Inflammatory macrophage (primary cell): ENCODE data around the gene PRICKLE2.

ENCODE experiments used
- DNase-seq, 2 donors: peaks; one replicate each; pipeline ENCODE4 v3.0.0-alpha.2; 2020 to 2022

PRICKLE2 gene

DNA sequence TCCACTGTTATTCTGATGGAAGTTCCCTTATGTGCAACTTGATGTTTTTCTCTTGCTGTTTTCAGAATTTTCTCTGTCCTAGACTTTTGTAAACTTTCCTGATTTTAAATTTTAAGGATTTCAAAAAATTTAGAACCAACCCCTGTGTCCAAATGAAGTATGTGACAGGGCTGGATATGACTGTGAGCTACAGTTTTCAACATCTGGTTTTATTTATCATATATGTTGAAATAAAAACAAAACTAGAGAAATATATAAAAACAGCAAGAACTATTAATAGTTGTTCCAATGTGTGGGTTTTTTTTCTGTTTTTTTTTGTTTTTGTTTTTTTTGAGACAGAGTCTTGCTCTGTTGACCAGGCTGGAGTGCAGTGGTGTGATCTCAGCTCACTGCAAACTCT, 154.6 kb downstream of the PRICKLE2 start:
- no peak for DNase-seq

DNA sequence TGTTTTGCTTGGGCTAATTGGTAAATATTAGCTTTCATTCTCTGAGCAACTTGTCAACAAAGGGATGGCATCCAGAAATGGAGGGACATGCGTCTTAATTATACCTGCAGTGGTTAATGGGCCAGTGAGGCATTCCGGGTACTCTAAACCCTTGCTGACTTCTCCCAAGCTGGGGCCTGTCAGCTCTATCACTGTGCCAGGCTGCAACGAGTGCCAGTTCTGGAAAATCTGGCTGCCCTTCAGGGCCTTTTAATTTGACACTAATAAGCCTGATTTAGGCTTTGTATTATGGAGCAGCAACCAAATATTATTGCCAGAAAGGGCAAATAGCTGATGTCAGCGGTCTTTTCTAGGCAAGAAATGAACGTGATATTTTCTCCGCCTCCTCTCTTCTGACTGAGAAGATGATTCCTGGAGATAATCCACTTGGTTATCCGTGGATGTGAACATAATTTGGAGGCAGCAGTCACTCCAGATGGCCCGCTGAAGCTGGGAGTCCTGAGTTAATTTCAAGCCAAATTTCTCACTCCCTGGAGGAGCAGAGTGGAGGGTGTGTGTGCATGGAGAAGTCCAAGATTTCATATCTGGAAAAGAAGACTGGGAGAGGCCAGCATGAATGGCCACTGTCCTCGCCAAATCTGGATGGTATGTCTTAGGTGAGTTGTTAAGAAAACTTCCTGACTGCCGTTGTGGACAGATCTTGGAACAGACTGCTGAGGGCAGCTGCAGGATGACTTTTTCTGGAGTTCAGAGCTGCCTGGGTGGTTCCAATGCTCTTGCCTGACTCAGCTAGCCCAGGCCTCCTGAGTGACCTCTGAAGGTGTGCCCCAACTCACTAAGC, 157.5 kb downstream of the PRICKLE2 start:
- DNase-seq, result no peak

DNA sequence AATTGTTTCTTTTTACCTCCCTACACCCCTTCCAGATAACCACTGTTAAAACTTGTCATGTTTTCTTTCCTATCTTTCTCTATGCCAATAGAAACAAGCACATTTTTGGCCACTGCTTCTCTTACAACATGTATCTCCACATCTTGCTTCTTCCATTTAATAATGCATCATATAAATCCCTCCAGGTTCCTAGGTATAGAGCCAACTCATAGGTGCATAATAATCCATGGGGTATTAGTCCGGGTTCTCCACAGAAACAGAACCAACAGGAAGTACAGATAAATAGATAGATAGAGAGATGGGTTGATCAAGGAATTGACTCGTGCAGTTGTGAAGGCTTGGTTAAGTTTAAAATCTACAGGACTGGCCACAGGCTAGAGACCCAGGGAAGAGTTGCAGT, 160.5 kb downstream of the PRICKLE2 start:
- no peak for DNase-seq

GRCh38 chr3:64063983-64064438, 161.3 kb downstream of the PRICKLE2 start:
- no peak for DNase-seq

- no peak for DNase-seq
Measured at GRCh38 chr3:64063207-64063982, 161.9 kb downstream of the PRICKLE2 start.

DNA sequence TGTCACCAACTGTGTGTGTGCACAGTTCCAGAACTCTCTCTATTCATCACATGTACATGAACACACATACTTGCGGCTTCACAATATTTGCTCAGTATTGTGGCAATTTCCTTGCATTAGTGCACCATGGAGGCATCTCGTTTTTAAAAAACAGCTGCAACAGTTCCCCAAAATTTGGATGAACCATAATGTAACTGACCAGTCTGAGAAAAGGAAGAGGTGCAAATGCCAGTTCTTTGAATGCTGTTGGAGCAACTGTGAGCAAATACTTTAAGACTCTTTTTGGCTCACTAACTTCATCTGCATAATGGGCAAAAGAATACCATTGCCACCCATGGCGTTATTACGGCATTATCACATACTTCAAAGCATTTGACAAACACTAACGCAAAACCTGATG, 163.6 kb downstream of the PRICKLE2 start:
- DNase-seq, result no peak

DNA sequence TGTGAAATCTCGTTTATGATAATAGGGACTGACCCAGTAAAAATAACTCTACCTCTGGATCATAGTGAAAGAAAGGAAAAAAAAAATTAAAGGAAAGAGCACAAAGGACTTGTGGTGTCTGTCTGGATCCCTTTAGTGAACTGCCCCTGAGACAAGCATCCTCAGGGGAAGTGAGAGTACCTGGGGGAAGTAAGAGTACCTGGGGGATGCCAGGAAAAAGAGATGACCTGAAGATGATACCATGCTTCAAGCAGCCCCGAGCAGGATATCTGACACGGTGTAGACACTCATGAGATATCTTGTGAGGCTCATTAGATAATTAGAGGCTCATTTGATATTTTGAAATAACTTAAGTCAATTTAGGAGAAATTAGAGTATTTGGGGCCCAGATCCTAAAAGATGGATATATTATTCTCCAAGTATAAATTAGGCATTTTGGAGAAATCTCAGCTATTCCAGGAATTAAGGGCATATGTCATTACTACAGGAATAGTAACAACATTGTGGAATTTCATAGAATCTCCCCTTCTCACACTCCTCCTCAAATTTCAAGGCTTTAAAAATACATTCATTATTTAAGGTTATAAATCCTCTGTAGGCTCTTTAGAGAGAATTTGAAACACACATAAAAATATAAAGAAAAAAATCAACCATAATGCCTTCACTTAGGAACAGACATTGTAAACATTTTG, 165.6 kb downstream of the PRICKLE2 start:
- DNase-seq, result no peak

GRCh38 chr3:64058566-64058965, 166.7 kb downstream of the PRICKLE2 start:
- no peak for DNase-seq

- DNase-seq, result no peak
Measured at GRCh38 chr3:64057231-64057630, 168.0 kb downstream of the PRICKLE2 start.

GRCh38 chr3:64056606-64057180, 168.6 kb downstream of the PRICKLE2 start:
- no peak for DNase-seq

DNA sequence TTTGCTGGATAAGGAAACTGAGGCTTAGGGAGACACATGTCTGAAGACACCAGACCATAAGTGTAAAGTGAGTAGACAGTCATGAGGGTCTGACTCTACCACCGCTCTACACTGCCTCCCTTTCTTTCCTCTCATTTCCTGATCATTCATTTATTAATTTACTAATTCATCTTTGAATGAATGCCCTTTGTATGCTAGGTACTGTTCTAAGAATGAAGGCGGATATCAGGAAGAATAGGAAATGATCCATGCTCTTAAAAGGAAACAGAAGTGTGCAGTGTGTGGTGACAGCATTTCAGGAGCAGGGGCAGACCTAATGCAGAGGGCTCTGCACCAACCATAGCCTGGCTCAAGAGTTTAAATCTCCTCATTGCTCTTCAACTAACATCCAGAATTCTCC, 170.2 kb downstream of the PRICKLE2 start:
- no peak for DNase-seq

DNA sequence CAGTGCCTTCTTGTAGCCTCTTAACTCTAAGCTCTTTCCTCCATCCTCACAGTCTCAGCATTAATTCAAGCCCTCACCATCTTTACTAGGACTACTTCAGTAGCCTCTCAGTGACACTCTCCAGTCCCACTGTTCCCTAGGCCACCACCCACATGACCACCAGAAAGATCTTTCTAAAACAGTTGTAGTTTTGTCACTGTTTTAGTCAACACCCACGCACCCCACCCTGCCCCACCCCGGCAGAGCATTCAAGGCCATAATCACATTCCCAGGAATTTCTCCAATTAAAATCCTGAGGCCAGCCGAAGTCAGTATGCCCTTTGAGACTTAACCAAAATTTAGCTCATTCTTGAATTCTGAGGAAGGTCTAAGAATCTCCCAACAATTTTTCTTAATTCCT, 170.8 kb downstream of the PRICKLE2 start:
- DNase-seq, result no peak

GRCh38 chr3:64053581-64053980, 171.7 kb downstream of the PRICKLE2 start:
- no peak for DNase-seq

DNA sequence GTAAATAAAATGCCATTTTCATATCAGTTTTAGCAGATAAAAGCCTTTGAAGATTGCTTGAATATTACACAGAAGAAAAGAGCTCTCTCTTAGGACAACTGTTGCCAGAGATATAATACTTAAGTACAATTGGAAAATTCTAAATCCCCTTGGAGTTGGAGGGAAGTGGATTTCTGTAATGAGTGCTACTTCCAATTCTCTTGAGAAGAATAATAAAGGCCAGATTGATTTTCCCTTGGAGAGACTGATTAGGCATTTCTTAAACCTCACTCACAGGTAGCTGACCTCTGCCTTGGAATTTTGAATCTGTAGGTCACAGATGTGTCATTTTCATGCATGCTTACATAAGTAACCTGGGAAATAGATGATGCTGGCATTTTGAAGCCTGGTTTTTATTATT, 172.1 kb downstream of the PRICKLE2 start:
- no peak for DNase-seq

GRCh38 chr3:64049832-64050231, 175.4 kb downstream of the PRICKLE2 start:
- no peak for DNase-seq

GRCh38 chr3:64049136-64049535, 176.1 kb downstream of the PRICKLE2 start:
- DNase-seq, result no peak

DNA sequence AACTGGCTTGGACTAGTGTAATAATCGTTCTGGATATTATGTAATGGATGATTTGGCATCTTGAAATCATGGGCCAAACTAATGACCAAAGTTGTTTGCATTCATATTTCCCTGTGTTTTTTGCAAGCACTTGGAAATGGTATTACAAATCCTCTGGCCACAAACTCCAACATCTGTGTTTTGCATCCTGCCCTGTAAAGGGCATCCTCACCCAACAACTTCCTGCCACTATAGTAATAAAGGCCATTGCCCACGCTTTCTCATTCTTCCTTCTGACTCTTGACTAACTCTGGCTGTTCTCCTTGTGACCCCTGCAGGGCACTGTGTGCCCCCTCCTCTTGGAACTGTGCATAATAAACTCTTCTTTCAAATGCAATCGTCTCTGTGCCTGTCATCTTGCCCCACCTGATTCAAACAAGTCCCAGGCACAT, 176.6 kb downstream of the PRICKLE2 start:
- peak; percentile 21 to 59 for DNase-seq

DNA sequence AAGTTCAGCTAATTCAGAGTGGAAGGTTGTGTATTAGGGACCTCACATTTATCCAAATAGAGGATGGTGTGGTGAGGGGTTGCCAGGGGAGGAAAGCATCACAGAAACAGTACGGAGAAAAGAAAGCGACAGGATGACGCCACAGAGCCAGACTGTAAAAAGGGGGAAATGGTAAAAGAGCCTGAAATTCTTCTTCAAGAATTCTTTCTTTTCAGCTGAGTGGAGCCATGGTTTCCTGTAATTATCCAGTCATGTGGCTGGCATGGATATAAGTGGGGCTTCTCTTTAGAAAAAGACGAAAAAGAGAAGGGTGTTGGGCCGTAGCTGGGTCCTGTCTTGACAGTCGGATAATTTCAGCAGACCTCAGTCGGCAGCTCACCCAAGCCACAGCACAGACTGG, 177.5 kb downstream of the PRICKLE2 start:
- DNase-seq, result no peak

DNA sequence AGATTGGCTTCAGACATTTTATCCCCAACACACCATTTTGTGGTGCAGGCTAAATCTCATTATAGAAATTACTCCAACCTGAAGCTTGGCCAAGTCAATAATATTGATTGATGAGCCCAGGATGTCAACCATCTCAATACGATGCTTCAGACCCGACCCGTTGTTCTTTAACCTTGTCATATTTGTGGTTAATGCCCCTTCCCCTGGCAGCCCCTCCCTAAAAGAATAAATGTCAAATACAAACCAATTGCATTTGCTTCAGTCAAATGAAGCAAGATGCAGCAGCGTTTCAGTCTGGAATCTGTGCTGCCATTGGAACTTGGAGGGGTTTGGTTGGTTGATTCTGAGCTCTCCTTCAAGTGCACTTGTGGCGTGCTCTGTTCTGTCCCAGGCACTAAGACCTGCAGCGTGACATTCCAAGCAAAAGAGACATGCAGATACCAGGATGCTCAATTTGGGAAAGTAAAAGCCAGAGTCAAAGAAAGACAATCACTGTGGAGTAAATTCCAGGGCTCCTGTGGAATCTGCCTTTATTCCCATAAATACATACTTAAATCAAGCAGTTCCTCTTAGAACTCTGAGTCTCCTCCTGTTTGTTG, 178.2 kb downstream of the PRICKLE2 start:
- no peak for DNase-seq

GRCh38 chr3:64046592-64046991, 178.7 kb downstream of the PRICKLE2 start:
- no peak for DNase-seq

- DNase-seq, result no peak
Measured at GRCh38 chr3:64042952-64043351, 182.3 kb downstream of the PRICKLE2 start.
